SU-DHL-6 (cell line): Measurements from ENCODE around the gene TBC1D22A.

ENCODE experiments used
- H2AFZ ChIP-seq: fragments of 200-600 bp; sonication (generic); 2 replicates; pipeline ENCODE4 v1.6.1; 2014; ENCODE audit warnings: low read depth, mild to moderate bottlenecking, moderate library complexity, mixed read lengths, antibody characterized with exemption, low read length; ENCODE audit not compliant: severe bottlenecking
- H3F3A ChIP-seq: fragments of 200-600 bp; shearing (Covaris generic); 2 replicates; pipeline ENCODE4 v1.6.0; 2016; ENCODE audit warnings: antibody characterized with exemption, mild to moderate bottlenecking; ENCODE audit not compliant: insufficient read depth
- H3K27ac ChIP-seq: fragments of 200-600 bp; sonication (generic); 2 replicates; pipeline ENCODE4 v1.5.1; 2016; ENCODE audit warnings: low read depth, mild to moderate bottlenecking, low read length, moderate library complexity, mixed read lengths
- H3K27me3 ChIP-seq: fragments of 200-600 bp; sonication (generic), shearing (Covaris generic); 2 replicates; pipeline ENCODE4 v1.6.0; 2014; ENCODE audit warnings: mild to moderate bottlenecking, low read length
- H3K36me3 ChIP-seq: fragments of 200-600 bp; sonication (generic); 2 replicates; pipeline ENCODE4 v1.6.1; 2014; ENCODE audit warnings: mild to moderate bottlenecking, low read length, mixed read lengths
- H3K4me2 ChIP-seq: fragments of 300-600, 200-600 bp; shearing (Covaris generic), sonication (generic); 2 replicates; pipeline ENCODE4 v1.6.0; 2014; ENCODE audit warnings: low read length, low read depth, mild to moderate bottlenecking; ENCODE audit not compliant: poor library complexity, severe bottlenecking
- H3K4me3 ChIP-seq: fragments of 200-600 bp; sonication (generic); 2 replicates; pipeline ENCODE4 v1.5.1; 2014; ENCODE audit warnings: antibody characterized with exemption, low read length, mild to moderate bottlenecking, mixed read lengths; ENCODE audit not compliant: insufficient read depth, poor library complexity, severe bottlenecking
- H3K79me2 ChIP-seq: fragments of 200-600 bp; sonication (generic); 2 replicates; pipeline ENCODE4 v1.6.1; 2014; ENCODE audit warnings: mild to moderate bottlenecking, low read length, moderate library complexity; ENCODE audit not compliant: insufficient read depth
- H3K9ac ChIP-seq: fragments of 200-600 bp; sonication (generic); 2 replicates; pipeline ENCODE4 v1.7.0; 2014; ENCODE audit warnings: mild to moderate bottlenecking, low read length
- H3K9me2 ChIP-seq: fragments of 200-600 bp; sonication (generic); replicated peaks from 2 replicates; pipeline ENCODE4 v1.6.1; 2014; ENCODE audit warnings: low read length; ENCODE audit not compliant: insufficient read depth
- H3K9me3 ChIP-seq: fragments of 200-600 bp; sonication (generic); 2 replicates; pipeline ENCODE4 v1.6.1; 2014; ENCODE audit warnings: low read length, mixed read lengths; ENCODE audit not compliant: insufficient read depth
- H4K20me1 ChIP-seq: fragments of 200-600 bp; sonication (generic); 2 replicates; pipeline ENCODE4 v1.6.1; 2014; ENCODE audit warnings: low read depth, mild to moderate bottlenecking, antibody characterized with exemption, low read length, moderate library complexity, mixed read lengths
- EZH2phosphoT487 ChIP-seq: fragments of 200-600 bp; sonication (generic), shearing (Covaris generic); conservative IDR thresholded peaks from 2 replicates; pipeline ENCODE4 v1.6.1; 2018; ENCODE audit warnings: mild to moderate bottlenecking, antibody characterized with exemption, low read length, moderate library complexity, mixed read lengths
- TF ChIP-seq, protein P1 (sequence below): fragments of 200-600 bp; sonication (generic); IDR thresholded peaks from one replicate; pipeline ENCODE4 v1.5.1; 2017; ENCODE audit warnings: antibody characterized with exemption, mild to moderate bottlenecking, low read length, moderate library complexity; ENCODE audit not compliant: insufficient read depth, poor library complexity, severe bottlenecking

TBC1D22A gene

GRCh38 chr22:47030881-47031627 is 268.6 kb downstream of the TBC1D22A start:
- Histone ChIP-seq H3K4me3 (no peak overlapping the region), H3K9me2 (no peaks in the 10 kb centered on the region), H3K9ac (no peak overlapping the region), H3K27me3 (no peaks in the 10 kb centered on the region), H3K4me2 (no peak overlapping the region), H3K79me2 (no peaks in the 10 kb centered on the region; the same call in 1 of the 2 replicates), H3K9me3 (no peaks in the 10 kb centered on the region), H3K36me3 (no peaks in the 10 kb centered on the region), H4K20me1 (no peaks in the 10 kb centered on the region), H3F3A (no peaks in the 10 kb centered on the region), H2AFZ (no peak overlapping the region), H3K27ac (no peak overlapping the region)
- TF ChIP-seq, protein P1, sequence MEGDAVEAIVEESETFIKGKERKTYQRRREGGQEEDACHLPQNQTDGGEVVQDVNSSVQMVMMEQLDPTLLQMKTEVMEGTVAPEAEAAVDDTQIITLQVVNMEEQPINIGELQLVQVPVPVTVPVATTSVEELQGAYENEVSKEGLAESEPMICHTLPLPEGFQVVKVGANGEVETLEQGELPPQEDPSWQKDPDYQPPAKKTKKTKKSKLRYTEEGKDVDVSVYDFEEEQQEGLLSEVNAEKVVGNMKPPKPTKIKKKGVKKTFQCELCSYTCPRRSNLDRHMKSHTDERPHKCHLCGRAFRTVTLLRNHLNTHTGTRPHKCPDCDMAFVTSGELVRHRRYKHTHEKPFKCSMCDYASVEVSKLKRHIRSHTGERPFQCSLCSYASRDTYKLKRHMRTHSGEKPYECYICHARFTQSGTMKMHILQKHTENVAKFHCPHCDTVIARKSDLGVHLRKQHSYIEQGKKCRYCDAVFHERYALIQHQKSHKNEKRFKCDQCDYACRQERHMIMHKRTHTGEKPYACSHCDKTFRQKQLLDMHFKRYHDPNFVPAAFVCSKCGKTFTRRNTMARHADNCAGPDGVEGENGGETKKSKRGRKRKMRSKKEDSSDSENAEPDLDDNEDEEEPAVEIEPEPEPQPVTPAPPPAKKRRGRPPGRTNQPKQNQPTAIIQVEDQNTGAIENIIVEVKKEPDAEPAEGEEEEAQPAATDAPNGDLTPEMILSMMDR: no peak
- no peak for TF ChIP-seq EZH2phosphoT487

DNA sequence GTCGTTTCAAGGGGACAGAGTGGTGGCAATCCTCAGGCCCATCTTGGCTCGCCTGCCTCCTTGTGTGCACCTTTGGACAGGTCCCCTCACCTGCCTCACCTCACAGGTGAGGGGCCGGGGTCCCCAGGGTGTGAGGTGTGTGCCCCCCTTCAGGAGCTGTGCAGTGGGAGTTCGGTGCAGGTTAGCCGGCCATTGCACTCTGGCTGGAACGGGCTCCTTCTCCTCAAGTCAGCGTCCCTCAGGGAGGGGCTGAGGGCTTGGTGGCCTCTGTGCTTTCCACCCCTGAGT is 269.1 kb downstream of the TBC1D22A start:
- no peak for TF ChIP-seq EZH2phosphoT487
- TF ChIP-seq, protein P1: no peak
- Histone ChIP-seq H3K4me2 (no peak overlapping the region), H3K79me2 (no peaks in the 10 kb centered on the region; the same call in 1 of the 2 replicates), H3K4me3 (no peak overlapping the region), H3K36me3 (no peaks in the 10 kb centered on the region), H3F3A (no peaks in the 10 kb centered on the region), H3K9me3 (no peaks in the 10 kb centered on the region), H3K9ac (no peak overlapping the region), H4K20me1 (no peaks in the 10 kb centered on the region), H3K9me2 (no peaks in the 10 kb centered on the region), H2AFZ (no peak overlapping the region), H3K27ac (no peak overlapping the region), H3K27me3 (no peaks in the 10 kb centered on the region)

DNA sequence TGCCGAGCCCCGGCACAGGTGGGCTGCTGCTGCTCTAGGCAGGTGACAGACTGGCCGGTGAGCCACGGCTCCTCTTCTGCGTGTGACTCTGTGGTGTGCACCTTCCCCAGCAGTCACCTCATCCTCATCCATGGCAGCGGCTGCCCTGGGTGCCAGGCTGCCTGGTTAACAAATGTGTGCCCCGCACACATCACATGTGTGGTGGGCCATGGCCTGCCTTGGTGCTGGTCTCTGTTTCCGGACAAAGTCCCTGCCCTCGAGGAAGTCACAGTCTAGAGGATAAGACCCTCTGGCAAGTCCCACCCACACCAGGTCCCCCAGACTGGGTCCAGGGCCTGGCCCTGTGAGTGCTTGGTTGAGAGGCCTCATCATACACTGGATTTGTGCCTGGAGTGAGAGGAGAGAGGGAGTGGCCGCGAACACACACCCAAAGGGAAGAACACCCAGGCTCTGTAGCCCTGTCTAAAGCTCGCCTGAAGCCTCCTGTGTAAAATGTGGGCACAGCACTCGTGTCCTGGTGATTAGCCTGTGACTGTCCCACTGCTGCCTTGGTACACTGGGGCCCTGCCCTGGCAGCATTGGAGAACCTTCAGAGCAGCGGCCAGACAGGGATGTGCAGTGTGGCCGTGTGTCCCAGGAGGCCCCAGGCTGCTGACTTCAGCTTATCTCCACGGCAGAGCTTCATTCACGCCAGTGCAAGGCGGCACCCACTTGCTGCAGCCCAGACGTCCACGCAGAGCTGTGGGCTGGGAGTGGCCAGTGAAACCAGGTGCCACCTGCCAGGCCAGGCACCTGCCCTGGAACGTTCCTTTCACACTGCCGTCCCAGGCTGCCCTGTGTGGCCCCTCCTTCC is 269.9 kb downstream of the TBC1D22A start:
- Histone ChIP-seq H3K9me2 (no peaks in the 10 kb centered on the region), H3K4me3 (no peak overlapping the region), H2AFZ (no peak overlapping the region), H3K79me2 (no peaks in the 10 kb centered on the region; the same call in 1 of the 2 replicates), H3K27me3 (no peaks in the 10 kb centered on the region), H3K9me3 (no peaks in the 10 kb centered on the region), H4K20me1 (no peaks in the 10 kb centered on the region), H3K9ac (no peak overlapping the region), H3K27ac (no peak overlapping the region), H3K36me3 (no peaks in the 10 kb centered on the region), H3K4me2 (no peak overlapping the region), H3F3A (no peaks in the 10 kb centered on the region)
- no peak for TF ChIP-seq EZH2phosphoT487
- TF ChIP-seq, protein P1: no peak
